Stimulated activated CD8-positive, alpha-beta memory T cell treated with anti-CD3 and anti-CD28 coated beads, Interleukin-4, amount 100 ng/mL, for 24 hours (primary cell): ENCODE measurements around the gene S100A12.

ENCODE experiments used
- DNase-seq: peaks from one replicate; pipeline ENCODE4 v3.0.0-alpha.2; 2020; ENCODE audit warnings: low read depth

The S100A12 gene

GRCh38 chr1:153368495-153368894 lies 6.9 kb downstream of the S100A12 start:
- DNase-seq: no peak

- DNase-seq: no peak
These were observed 8.3 kb downstream of the S100A12 start for GRCh38 chr1:153367090-153367489.

- DNase-seq: no peak
These were observed 9.2 kb downstream of the S100A12 start for GRCh38 chr1:153366261-153366660.

DNA sequence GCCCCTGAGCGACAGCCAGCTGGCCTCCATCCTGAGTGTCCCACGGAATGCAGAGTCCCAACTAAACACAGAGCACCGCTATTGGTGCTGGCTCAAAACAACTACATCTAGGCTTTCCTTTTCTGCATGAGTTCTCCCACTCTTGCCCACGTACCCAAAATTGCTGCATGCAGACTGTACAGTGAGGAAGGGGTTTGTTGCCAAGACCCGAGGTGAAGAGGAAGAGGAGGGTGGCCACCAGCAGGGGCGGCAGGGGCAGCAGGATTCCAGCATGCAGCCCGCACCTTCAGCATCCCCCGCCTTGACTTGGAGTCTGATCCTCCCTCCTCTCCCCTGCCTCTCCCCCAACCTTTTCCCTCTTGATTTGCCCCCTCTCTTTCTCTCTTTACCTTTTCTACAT lies 9.7 kb downstream of the S100A12 start:
- no peak for DNase-seq

DNA sequence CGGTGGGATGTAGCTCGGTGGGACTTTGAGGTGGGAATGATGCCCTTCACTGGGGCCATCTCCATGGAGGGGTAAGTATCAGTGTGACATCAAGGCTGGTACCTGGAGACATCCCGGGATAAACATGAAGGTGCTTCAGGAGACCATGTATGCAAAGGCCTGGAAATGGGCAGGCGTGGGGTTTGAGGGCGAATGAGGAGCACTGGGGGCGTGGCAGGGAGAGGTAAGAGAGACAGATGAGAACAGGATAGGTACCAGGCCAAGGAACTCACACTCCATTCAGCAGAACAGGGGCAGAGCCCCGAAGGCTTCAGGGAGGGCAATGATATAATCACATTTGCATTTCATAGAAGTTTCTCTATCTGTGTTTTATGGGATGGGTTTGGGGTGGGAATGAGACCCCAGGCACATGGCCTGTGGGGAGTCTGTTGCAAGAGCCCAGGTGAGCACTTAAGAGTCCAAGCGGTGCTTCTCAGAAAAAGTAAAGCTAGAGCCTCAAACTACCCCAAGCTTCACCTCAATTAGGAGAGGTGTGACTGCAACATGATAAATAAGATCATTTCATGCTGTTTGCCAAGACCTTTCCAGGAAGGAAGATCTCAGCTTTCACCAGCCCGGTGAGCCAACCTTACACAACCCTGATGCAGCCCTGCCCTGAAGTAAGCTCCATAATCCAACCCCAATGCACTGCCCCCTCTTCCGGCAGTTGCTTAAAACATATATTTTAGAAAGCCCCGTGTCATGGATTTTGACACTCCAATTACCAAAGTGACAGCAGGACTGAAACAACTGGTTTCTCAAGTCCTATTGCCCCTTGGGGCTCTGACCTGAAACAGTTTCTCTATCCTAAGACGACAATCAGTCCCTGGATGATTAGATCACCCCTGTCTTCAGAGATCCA lies 10.4 kb downstream of the S100A12 start:
- DNase-seq: no peak

DNA sequence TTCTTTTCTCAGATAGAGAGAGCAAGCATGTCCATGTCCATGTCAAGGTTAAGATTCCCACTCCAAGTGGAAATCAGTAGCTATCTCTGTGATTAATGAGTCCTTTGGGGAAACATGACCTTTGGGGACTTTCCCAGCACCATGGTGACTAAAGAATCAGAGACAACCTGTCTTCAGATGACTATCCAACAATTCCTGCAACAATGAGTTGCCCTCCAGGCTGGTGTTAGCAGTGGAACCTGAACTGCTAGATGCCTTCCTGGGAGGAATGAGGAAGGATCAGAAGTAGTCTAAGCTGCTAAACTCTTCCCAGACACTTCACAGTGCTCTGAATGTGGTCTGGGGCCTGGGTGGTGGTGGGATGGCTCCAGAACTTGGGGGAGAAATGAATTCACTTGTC lies 11.3 kb downstream of the S100A12 start:
- DNase-seq: no peak

- no peak for DNase-seq
These were observed 11.8 kb downstream of the S100A12 start for GRCh38 chr1:153363641-153364040.

DNA sequence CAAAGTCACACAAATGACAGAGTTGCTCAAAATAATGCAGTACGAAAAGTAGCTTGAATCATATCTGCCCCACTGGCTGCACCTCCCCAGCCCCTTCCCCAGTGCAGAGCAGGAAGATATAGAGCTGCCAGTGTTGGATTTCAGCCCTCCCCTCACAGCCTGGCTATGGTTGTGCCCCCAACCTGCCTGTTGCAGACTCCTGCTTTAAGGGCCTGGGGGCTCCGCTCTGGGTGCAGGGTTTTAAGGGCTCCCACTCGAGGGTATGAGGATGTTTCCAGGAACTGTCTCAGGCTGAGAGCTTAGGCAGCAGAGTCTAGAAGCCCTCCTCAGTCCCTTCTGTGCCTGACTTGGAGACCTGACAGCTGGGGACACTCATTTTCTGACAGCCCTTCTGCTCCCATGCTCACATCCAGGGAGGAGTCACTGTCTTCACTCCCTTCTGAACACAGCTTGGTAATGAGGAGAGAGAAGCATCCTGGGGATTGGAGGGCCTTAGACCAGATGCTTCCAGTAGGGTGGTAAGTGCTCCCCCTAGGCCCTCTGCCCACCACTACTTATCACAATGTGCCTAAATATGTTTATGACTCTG lies 13.1 kb downstream of the S100A12 start:
- DNase-seq: no peak

DNA sequence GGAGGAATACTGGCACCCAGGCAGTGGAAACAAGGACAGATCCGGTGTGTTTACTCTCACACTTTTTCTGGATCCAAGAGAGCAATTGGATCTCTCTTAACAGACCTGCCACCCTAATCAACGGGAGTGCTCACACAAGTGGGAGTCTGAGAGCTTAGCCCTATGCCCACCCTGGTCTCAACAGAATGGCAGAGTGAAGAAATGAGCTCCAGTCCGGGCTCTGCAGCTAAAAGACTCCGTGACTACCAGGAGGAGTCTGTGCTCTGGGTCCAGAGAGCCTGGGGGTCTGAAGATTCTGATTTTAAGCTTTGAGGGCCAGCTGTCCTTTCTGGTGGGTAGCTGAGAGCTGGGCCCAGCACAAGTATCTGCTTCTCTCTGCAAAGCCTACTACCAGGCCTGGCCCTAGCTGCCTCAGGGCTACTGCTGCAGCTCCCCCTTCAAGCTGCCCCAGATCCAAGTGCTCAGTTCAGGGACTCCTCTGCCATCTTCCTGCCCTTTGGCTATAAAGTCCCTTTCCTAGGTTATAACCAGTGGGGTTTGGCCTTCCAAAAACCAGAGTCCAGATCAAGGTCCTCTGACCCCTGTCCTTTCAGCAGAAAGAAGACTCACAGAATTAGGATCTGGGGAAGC lies 13.8 kb downstream of the S100A12 start:
- no peak for DNase-seq

DNA sequence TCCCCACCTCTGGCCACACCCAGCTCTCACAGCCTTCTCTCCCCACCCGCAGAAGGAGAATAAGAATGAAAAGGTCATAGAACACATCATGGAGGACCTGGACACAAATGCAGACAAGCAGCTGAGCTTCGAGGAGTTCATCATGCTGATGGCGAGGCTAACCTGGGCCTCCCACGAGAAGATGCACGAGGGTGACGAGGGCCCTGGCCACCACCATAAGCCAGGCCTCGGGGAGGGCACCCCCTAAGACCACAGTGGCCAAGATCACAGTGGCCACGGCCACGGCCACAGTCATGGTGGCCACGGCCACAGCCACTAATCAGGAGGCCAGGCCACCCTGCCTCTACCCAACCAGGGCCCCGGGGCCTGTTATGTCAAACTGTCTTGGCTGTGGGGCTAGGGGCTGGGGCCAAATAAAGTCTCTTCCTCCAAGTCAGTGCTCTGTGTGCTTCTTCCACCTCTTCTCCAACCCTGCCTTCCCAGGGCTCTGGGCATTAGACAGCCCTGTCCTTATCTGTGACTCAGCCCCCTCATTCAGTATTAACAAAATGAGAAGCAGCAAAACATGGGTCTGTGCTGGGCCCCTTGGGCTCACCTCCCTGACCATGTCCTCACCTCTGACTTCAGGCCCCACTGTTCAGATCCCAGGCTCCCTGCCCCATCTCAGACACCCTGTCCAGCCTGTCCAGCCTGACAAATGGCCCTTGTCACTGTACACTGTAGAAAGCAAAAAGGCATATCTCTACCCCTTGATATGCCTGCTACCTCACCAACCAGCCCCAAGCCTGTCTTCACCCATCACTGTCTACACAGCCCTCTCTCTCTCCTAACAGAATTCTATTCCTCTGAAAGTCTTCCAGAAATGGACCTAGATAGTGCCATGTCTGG lies 14.6 kb downstream of the S100A12 start:
- no peak for DNase-seq

GRCh38 chr1:153360190-153360589 lies 15.2 kb downstream of the S100A12 start:
- no peak for DNase-seq

- DNase-seq: no peak
These were observed 16.2 kb downstream of the S100A12 start for GRCh38 chr1:153359241-153359640.

DNA sequence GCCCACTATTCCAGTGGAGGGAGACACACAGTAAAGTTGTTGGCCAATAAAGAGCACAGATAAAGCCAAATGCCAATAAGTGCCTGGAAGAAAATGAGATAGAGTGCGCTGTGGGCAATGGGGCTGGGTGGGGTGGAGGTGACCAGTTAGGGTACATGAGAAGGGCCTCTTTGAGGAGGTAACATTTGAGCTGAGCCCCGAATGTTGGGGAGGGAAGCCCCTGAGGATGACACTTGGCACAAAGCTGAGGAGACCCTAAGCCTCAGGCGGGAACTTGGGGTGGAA lies 16.8 kb downstream of the S100A12 start:
- no peak for DNase-seq

- DNase-seq: no peak
These were observed 17.3 kb downstream of the S100A12 start, which contains the start of gene S100A9 for GRCh38 chr1:153357853-153358690. S100A9 (plus strand) TSS chr1:153357854; CDS start chr1:153358284, 430 bp downstream.

DNA sequence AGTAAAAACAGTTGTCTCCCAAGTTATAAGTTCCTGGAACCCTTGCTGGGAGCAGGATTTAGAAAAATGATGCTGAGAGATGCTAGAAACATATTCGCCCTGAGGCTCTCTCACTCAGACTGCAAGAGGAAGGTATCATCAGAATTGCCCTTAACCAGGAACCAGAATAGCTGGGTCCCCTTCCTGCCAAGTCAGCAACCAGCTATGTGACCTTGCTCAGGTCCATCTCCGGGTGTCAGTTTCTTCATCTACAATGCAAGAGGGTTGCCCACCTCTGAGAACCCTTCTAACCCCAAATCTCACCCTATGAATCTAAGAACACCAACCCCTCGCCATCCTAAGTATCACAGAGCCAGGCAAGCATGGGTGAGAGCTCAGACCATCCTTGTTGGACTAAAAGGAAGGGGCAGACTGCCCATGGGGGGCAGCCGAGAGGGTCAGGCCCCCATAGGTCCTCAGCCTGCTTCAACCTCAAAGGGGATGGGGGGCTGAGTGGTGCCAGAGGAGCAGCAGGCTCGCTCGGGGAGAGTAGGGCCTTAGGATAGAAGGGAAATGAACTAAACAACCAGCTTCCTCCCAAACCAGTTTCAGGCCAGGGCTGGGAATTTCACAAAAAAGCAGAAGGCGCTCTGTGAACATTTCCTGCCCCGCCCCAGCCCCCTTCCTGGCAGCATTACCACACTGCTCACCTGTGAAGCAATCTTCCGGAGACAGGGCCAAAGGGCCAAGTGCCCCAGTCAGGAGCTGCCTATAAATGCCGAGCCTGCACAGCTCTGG lies 18.2 kb downstream of the S100A12 start:
- no peak for DNase-seq

- no peak for DNase-seq
These were observed 18.9 kb downstream of the S100A12 start for GRCh38 chr1:153356392-153357075.

DNA sequence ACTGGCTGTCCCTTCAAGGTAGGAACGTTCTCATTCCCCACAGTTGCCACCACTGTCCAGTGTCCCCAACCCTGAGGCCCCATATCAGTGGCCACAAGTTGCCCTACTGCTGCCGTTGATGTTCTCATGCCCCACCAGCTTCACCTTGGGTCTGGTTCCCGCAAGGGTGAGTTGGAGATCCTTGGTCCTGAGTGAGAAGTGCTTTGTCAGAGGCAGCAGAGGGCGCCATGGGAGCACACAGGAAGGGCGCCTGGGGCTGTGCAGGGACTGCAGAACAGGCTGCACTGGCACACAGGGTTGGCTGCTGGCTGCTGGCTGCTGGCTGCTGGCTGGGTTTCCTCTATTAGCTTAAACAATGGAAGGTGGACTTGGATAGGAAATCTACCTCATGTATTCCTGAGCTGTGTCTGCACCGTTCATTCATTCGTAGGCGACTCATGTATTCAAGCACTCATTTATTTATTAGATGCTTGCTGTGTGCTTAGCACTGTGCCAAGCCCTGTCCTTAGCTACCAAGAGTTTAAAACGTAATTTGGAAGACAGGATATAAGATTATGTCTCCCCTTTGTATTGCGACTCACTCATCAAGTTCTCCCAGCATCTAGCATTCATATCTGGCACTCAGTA lies 19.9 kb downstream of the S100A12 start:
- DNase-seq: no peak

DNA sequence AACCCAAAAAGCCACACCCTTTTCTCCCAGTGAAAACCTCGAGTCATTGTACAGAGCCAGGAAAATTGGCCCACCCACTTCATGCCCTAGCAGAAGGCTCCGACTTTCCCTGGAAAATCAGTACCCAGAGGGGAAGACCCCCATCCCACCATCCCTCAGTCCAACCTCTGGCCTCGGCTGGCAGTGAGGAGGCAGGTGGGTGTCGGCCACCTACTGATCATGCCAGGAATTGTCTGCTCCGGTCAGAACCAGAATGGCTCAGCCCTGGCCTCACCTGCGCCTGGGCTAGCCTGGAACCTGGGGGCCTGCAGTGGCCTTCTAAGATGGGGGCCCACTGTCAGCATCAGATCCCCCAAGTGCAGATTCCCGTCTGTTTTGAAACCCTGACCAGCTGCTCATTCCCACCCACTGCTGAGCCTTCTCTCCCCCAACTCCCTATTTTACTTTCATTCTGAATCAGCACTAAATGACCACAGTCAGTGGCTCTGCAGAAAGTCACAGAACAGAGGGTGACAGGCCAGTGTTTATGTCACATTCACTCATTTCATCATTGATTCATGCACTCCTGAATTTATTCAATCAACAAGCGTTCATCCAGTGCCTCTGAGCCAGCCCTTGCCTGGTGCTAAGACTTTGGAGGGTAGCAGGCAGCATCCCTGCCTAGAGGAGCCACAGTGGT lies 20.8 kb downstream of the S100A12 start:
- DNase-seq: no peak
